GM19193 (cell line): ENCODE data around the gene ZNF784.

Experiments
- POLR2A ChIP-seq: IDR thresholded peaks from 4 replicates; pipeline ENCODE4 v1.6.1; 2011; ENCODE audit not compliant: insufficient read depth, insufficient read length; ENCODE audit errors: extremely low read depth

The ZNF784 gene

DNA sequence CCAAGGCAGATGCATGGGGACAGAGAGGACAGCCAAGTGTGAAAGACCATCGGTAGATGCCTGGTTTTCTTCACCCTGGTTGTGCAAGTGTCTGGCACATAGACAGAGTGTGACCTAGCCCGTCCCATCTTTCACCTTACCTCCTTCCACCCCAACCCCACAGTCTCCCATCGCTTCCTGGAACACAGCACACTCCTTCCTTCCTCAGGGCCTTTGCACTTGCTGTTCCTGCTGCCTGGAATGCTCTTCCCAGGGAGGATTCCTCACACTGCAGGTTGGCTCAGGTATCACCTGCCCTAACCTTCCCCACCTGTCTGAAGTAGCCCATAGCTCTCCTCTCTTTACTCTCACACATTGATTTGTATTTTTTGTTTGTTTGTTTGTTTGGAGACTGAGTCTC, 28.1 kb downstream of the ZNF784 start:
- TF ChIP-seq POLR2A = no peak

DNA sequence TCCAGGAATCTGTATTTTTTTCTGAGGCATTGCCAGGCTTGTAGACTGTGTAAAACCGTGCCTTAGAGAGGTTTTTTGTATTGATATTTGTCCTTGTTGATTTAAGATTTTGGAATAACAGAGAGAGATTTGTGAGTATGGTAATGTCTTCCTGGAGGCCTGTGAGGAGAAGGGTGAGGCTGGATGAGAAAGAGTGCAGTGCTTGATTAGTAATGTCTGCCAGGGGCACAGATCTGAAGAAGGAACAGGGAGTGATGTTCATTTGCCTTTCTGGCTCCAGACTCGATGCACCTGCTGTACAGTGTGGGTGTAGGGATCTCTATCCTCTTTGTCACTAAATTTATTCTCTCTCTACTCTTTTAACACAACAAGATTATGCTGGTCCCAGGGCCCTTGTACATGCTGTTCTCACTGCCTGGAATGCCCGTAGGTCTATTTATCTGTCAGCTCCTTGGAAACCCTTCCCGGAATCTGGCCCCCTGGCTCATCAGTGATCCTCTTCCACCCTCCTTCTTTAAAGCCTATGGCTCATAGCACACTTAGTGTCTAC, 29.3 kb downstream of the ZNF784 start:
- no peak for TF ChIP-seq POLR2A

DNA sequence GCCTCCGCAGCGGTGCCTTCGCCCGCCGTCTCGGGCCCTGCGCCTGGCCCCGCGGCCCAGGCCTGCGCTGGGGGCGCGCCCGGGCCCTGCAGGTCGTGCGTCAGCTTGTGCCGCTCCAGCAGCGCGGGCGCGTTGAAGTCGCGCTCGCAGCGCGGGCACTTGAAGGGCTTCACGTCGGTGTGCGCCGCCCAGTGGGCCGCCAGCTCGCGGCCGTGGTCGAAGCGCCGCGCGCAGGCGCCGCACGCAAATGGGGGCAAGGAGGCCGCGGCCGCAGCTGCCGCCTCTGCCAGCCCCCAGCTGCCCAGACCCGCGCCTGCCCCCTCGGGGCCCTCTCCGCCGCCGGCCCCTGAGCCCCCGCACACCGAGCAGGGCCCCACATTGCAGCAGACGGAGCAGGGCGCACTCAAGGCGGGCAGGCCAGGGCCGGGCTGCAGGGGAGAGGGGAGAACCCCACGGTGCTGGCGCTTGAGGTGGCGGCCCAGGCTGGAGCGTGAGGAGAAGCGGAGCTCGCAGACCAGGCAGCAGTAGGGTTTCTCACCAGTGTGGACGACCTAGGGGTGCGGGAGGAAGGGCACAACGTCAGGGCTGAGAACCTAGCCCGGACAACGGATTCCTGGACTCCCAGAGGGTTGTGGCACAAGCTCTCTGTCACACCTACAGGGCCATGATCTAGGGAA, 31.1 kb downstream of the ZNF784 start:
- no peak for TF ChIP-seq POLR2A

DNA sequence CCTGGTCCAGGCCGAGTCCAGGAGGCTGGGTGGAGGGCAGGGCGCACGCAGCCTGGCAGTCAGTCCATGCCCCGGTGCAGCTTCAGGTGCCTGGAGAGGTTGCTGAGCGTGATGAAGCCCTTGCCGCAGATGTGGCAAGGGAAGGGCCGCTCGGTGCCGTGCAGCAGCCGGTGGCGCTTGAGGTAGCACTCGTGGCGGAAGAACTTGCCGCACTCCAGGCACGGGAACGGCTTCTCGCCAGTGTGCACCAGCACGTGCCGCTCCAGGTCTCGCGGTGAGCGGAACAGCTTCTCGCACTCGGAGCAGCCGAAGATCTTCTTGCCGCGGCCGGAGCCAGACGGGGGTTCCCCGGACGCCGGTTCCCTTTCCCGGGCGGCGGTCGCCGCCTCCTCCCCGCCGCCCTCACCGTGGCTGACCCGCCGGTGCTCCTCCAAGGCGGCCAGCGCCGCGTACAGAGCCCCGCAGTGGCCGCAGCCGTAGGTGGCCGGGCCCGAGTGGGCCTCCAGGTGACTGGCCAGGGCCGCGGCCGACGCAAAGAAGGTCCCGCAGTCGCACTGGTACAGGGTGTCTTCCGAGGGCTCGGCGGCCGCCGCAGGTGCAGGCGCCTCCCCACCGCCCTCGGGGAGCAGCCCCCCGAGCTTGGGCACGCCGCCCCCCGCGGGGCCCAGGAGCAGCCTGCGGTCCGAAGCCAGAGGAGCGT, 31.8 kb downstream of the ZNF784 start:
- no peak for TF ChIP-seq POLR2A

DNA sequence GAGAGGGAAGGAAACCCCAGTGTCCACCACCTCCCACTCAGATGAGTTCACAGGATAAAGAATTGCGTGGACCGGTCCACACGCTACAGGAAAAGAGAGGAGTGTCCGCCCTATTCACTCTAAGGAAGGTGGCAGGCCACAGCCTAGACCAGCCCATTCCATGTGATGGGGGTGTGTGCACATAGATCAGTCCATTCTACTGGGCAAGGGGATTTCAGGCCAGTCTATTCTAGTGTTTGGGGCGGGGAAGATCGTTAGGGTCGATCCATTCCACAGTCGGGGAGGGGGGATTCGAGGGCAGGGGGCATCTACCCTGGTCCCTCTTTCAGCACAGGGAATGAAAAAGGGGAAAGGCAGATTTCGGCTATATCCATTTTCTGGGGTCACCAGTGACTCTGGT, 32.8 kb downstream of the ZNF784 start:
- TF ChIP-seq POLR2A = no peak

DNA sequence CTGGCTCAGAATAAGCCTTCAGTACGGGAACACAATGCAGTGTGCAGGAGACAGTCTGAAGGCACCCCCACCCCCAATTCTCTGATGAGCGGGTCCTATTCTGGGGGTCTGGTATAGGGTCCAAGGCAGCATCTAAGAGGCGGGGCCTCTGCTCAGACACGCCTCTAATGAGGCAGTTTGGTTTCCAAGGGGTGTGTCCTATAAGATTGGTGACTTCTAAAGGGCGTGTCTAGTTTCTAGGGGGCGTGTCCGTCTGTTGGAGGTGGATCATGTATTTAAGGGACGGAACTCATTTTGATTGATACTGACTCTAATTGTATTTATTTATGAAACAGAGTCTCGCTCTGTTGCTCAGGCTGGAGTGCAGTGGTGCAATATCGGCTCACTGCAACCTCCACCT, 33.7 kb downstream of the ZNF784 start:
- no peak for TF ChIP-seq POLR2A

DNA sequence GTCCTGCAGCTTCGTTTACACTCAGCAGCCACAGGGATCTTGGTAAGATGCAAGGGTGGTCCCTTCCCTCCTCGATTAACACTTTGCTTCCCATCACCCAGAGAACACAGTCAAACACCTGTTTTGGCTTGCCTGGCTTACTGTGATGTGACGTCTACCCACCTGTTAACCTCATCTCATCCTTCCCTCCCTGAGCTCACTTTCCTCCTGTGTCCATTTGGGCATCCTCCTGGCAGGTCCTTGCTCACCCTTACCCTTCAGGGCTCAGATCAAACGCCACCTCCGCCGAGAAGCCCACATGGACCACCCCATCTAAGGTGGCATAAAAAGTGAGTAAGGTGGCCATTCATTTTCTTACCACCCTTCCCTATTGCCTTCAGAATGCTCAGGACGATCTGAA, 34.3 kb downstream of the ZNF784 start:
- no peak for TF ChIP-seq POLR2A

DNA sequence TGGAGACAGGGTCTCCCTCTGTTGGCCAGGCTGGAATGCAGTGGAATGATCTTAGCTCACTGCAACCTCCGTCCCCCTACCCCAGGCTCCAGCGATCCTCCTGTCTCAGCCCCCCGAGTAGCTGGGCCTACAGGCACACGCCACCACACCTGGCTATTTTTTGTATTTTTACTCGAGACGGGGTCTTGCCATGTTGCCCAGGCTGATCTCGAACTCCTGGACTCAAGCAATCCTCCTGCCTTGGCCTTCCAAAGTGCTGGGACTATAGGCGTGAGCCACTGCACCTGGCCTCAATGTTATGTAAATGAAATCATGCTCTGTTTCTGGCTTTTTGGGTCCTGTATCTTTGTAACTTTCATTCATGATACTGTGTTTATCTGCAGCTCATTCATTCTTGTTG, 35.6 kb downstream of the ZNF784 start:
- TF ChIP-seq POLR2A = no peak

DNA sequence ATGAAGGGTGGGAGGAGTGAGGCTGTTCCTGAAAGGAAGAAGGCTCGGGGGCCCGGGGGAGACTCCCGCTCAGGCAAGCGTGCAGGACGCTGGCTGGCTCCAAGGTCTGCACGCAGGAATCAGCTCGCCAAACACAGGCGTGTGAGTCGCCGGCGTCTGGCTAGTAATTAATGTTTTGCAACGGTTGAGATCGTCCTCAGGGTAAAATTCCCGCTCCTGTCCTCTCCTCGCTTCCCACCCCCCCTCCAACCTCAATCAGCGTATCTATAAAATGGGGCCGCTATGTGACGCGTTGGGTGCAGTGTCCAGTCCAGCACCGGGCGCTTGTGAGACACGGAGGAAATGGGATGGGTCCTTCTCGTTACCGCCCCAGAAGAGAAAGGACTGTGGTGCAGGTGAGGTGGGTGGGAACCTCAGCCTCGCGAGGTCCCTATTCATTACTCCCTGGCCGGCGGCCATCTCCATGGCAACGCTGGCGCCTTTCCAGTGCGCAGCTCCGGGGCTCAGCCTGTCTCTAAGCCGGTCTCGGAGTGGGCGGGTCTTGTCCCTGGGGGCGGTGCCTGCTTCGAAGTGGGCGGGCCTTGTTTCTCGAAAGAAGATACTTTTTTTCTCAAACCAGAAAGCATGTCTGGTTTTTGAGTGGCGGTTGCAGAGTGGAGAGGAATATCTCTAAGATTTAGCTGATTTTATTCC, 37.2 kb downstream of the ZNF784 start:
- no peak for TF ChIP-seq POLR2A

DNA sequence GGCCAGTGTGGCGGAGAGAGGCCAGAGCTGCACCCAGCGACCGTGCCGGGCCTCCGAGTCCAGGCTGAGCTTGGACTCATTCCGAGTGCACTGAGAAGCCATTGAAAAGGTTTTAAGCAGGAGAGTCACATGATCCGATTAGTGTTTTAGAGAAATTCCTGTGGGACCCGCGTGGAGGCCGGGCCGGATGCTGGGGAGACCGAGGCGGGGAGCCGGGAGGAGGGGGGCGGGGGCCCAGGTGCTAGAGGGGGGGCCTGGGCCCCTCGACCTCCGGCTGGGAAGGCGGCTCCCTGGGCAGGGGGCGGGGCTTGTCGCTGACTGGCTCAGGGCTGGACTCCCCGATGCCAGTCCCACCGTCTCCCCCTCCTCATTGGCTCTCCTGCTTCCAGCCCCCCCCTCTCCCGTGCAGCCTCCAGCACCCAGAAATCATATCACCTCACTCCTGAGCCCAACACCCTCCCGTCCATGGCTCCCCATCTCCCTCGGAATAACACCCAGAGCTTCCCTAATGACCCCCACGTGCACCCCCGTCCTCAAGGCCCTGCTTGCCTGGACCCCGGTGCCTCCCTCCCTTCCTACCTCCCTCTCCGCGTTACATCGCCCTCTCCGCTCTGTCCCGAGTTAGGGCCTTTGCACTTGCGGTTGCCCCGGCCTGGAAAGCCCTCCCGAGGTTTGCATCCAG, 38.6 kb downstream of the ZNF784 start:
- TF ChIP-seq POLR2A = no peak

DNA sequence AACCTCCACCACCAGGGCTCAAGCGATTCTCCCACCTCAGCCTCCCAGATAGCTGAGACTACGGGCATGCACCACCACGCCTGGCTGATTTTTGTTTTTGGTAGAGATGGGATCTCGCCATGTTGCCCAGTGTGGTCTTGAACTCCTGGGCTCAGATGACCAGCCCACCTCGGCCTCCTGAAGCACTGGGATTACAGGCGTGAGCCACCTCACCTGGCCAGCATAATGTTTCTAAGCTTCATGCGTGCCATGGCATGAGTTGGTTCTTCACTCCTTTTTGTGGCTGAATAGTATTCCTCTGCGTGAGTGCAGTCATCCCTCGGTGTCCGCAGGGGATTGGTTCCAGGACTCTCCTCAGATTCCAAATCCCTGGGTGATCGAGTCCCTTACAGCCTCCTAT, 39.5 kb downstream of the ZNF784 start:
- TF ChIP-seq POLR2A = no peak

DNA sequence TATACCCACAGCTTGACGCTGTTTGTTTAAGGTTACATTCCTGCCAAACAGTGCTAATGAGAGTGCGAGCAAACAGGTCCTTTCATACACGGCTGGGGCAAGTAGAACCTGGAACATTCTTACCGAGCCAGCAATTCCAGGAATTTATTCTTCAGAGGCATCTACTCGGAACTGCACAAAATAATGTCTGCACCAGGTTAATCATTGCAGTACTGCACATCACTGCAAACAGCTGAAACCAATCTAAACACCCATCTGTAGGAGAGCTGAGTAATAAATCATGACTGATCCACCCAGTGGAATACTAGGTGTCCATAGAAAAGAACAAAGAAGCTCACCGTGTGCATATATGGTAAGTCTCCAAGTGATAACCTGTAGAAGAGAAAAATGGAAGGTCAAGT, 42.5 kb downstream of the ZNF784 start:
- no peak for TF ChIP-seq POLR2A

DNA sequence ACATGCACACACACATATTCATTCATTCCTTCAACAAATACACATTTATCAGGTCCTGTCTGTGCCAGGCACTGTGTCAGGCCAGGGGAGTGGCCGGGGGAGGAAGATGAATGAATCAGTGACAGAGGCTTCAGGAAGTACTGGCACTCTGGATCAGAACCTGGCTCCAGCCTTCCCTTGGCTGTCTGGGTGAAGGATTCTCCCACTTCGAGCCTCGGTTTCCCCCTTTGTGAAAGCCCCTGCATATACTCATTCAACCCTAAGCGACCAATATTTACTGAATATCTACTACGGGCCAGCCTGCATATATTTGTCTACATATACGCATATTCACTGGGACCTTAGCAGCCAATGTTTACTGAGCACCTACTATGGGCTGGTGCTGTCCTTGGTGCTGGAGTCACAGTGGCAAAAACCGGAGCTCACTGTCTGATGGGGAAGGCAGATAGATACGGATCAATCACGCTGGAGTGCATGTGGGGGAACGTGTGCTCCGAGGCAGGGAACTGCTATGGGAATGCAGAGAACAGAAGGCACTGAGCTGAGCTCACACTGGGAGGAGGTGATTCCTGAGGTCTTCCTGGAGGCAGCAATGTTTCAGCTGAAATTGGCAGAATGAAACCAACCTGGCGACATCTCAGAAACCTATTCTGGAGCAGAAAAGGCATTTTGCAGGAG, 43.1 kb downstream of the ZNF784 start:
- TF ChIP-seq POLR2A = no peak

DNA sequence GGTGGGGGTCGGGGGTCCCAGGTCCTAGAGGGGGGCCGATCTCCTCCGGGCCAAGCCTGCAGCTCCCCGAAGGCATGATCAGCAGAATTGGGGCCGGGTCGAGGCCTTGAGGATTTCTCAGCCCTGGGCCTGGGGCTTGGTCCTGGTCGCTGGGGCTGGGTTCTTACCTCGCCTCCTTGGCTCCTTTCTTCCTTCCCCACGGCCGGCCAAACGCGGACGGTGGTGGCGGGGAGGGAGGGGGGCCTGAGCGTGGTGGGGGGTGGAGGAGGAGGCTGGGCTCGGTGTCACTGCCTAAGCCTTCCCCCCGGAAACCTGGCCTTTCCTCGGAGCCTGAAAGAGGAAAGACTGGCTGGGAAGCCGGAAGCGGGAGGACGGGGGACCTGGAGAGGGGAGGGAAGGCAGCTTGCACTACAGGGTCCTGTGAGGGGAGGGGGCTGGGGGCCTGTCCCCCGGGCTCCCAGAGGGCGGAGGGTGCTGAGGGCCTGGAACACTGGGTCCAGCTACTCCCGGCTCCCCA, 43.7 kb downstream of the ZNF784 start, which contains the start of gene ZNF579:
Gene ZNF579 (minus strand): TSS at position 221 of the 517 bp plus-strand sequence. CDS start 1,209 bp downstream, outside the sequence.
- peak; percentile 61 for TF ChIP-seq POLR2A
